OCI-LY1 (cell line): ENCODE data around the gene KCNIP4.

Experiments used
- EZH2 ChIP-seq: fragments of 200-600 bp; sonication (generic), shearing (Covaris generic); IDR thresholded peaks from 2 replicates; pipeline ENCODE4 v1.8.0; 2017; ENCODE audit warnings: borderline replicate concordance, mixed run types, mild to moderate bottlenecking, antibody characterized with exemption, low read length, moderate library complexity, mixed read lengths
- TF ChIP-seq, protein P1 (sequence below): fragments of 200-600 bp; sonication (generic), shearing (Covaris generic); IDR thresholded peaks from 2 replicates; pipeline ENCODE4 v1.5.1; 2017; ENCODE audit warnings: mild to moderate bottlenecking, antibody characterized with exemption, low read length, moderate library complexity, mixed read lengths

DNA sequence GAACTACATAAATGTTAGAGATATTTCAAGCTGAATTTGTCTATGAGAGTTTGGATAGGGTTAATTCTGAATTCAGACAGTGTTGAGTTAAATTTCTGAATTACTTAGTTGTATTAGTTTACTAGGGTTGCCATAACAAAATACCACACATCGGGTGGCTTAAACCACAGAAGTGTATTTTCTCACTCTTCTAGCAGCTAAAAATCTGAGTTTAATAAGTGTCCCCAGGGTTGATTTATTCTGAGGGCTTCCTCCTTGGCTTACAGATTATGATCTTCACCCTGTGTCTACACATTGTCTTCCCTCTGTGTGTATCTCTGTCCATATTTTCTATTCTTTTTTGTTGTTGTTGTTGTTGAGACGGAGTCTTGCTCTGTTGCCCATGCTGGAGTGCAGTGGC lies 929.8 kb downstream of the KCNIP4 start:
- TF ChIP-seq, protein P1, sequence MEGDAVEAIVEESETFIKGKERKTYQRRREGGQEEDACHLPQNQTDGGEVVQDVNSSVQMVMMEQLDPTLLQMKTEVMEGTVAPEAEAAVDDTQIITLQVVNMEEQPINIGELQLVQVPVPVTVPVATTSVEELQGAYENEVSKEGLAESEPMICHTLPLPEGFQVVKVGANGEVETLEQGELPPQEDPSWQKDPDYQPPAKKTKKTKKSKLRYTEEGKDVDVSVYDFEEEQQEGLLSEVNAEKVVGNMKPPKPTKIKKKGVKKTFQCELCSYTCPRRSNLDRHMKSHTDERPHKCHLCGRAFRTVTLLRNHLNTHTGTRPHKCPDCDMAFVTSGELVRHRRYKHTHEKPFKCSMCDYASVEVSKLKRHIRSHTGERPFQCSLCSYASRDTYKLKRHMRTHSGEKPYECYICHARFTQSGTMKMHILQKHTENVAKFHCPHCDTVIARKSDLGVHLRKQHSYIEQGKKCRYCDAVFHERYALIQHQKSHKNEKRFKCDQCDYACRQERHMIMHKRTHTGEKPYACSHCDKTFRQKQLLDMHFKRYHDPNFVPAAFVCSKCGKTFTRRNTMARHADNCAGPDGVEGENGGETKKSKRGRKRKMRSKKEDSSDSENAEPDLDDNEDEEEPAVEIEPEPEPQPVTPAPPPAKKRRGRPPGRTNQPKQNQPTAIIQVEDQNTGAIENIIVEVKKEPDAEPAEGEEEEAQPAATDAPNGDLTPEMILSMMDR, result no peak
- no peak for TF ChIP-seq EZH2
